ACC112 (cell line): ENCODE data around the gene CARD14.
"Not testable (repeated sequence)": the region's sequence is repeated elsewhere in the genome, so short reads cannot be mapped to it uniquely, and the experiment has no call there.

Source experiments
- H2AFZ ChIP-seq: fragments of 200-600 bp; sonication (generic); one replicate; pipeline ENCODE4 v1.6.0; 2017; ENCODE audit warnings: antibody characterized with exemption, low read length; ENCODE audit not compliant: unreplicated experiment
- H3K27ac ChIP-seq: fragments of 200-600 bp; sonication (generic); 2 replicates; pipeline ENCODE4 v1.5.1; 2014; ENCODE audit warnings: low read depth, mild to moderate bottlenecking, antibody characterized with exemption, low read length, moderate library complexity
- H3K27me3 ChIP-seq: fragments of 200-600 bp; sonication (generic); 2 replicates; pipeline ENCODE4 v1.6.1; 2014; ENCODE audit warnings: mild to moderate bottlenecking, antibody characterized with exemption, low read length, moderate library complexity, mixed read lengths; ENCODE audit not compliant: insufficient read depth
- H3K36me3 ChIP-seq: fragments of 200-600 bp; sonication (generic); 2 replicates; pipeline ENCODE4 v1.6.1; 2016; ENCODE audit warnings: mild to moderate bottlenecking, antibody characterized with exemption, low read length, moderate library complexity, mixed read lengths; ENCODE audit not compliant: insufficient read depth
- H3K4me1 ChIP-seq: fragments of 200-600 bp; sonication (generic); one replicate; pipeline ENCODE4 v1.6.1; 2016; ENCODE audit warnings: low read length, mixed read lengths; ENCODE audit not compliant: insufficient read depth, unreplicated experiment, control insufficient read depth
- H3K4me3 ChIP-seq: fragments of 200-600 bp; sonication (generic); 2 replicates; pipeline ENCODE4 v1.5.1; 2014; ENCODE audit warnings: mild to moderate bottlenecking, low read depth, low read length
- H3K79me2 ChIP-seq: fragments of 200-600 bp; sonication (generic); one replicate; pipeline ENCODE4 v1.6.0; 2016; ENCODE audit warnings: low read length; ENCODE audit not compliant: control insufficient read depth, unreplicated experiment, insufficient read depth

CARD14 gene

DNA sequence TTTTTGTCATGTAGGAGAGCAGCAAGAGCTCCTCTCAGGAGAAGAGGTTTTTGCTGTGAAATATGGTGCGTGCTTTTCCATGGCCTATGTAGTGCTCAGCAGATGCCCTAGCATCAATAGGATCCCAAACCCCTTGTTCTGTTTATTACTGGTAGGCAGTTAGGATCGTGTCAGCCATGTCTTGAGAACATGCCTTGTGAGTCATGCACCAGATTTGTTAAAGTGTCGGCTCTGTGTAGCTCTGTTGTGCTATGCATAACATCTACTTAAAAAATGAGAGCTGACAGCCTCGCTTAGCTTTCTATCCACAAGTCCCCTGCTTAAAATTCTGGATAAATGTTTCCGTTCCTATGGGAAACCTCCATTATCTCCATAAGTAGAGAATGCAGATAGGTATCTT, 18.5 kb upstream of the CARD14 start:
- H3K4me3 ChIP-seq: no peak overlapping the region
- H3K27ac ChIP-seq: no peak overlapping the region
- H3K36me3 ChIP-seq: no peaks in the 10 kb centered on the region
- no peaks in the 10 kb centered on the region for H3K27me3 ChIP-seq
- no peak overlapping the region for H2AFZ ChIP-seq
- H3K79me2 ChIP-seq: peaks cover 15% of the 10 kb centered on the region
- peaks cover 4% of the 10 kb centered on the region for H3K4me1 ChIP-seq

DNA sequence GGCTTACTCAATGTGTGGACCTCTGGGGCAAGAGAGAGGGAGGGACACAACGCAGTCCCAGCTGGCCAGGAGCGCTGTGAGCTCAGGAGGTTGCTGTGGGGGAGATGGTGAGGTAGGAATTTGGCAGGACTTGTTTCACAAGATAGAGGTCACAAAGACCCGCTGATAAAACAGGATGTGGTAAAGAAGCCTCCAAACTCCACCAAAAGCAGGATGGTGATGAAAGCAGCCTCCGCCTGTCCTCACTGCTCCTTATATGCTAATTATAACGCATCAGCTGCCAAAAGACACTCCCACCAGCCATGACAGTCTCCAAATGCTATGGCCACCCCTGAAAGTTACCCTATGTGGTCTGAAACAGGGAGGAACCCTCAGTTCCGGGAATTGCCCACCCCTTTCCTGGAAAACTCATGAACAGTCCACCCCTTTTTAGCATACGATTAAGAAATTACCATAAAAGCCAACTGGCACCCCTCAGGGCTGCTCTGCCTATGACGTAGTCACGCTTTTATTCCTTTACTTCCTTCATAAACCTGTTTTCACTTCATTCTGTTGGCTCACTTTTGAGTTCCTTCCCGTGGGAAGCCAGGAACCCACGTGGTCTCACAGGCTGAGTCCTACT, 17.6 kb upstream of the CARD14 start:
- no peaks in the 10 kb centered on the region for H3K27me3 ChIP-seq
- H3K79me2 ChIP-seq: peaks cover 10% of the 10 kb centered on the region
- H2AFZ ChIP-seq: no peak overlapping the region
- H3K36me3 ChIP-seq: no peaks in the 10 kb centered on the region
- H3K4me3 ChIP-seq: no peak overlapping the region
- H3K27ac ChIP-seq: no peak overlapping the region
- peaks cover 4% of the 10 kb centered on the region for H3K4me1 ChIP-seq

DNA sequence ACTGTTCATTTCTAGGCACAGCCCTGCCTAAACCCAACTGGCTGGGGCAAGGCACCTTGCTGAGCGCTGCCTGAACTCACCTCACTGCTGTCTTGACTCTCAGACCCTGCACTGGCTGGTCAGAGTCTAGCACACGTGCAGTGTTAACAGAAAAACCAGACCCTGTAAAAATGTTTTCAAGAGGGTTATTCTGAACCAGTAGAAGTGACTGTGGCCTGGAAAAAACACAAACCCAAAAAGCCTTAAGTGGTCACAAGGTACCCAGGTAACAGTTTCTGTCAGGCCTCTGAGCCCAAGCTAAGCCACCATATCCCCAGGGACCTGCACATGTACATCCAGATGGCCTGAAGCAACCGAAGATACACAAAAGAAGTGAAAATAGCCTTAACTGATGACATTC, 16.8 kb upstream of the CARD14 start:
- Histone ChIP-seq H3K79me2 (peaks cover 5% of the 10 kb centered on the region), H3K4me3 (no peak overlapping the region), H3K36me3 (no peaks in the 10 kb centered on the region), H3K27ac (no peak overlapping the region), H2AFZ (no peak overlapping the region), H3K4me1 (peaks cover 4% of the 10 kb centered on the region), H3K27me3 (no peaks in the 10 kb centered on the region)

DNA sequence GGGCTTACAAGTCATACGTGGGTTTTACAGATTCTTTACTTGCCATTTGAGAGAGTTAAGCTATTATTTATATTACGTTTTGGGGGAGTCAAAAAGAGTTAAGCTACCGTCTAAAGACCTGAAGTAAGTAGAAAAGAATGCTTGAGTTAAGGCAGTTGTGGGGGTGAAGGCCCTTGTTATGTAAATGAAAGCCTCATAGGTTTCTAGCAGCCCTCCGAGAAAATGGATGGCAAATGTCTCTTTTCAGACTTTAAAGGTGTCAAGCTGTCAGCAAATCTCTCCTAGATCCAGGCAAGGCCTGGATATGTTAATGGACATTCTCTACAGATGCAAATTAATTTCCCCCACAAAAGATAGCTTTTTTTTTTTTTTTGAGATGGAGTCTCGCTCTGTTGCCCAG, 15.7 kb upstream of the CARD14 start:
- Histone ChIP-seq H3K36me3 (no peaks in the 10 kb centered on the region), H3K79me2 (no peaks in the 10 kb centered on the region), H3K27me3 (no peaks in the 10 kb centered on the region), H3K4me3 (no peak overlapping the region), H3K27ac (no peak overlapping the region), H3K4me1 (peaks cover 4% of the 10 kb centered on the region), H2AFZ (no peak overlapping the region)

DNA sequence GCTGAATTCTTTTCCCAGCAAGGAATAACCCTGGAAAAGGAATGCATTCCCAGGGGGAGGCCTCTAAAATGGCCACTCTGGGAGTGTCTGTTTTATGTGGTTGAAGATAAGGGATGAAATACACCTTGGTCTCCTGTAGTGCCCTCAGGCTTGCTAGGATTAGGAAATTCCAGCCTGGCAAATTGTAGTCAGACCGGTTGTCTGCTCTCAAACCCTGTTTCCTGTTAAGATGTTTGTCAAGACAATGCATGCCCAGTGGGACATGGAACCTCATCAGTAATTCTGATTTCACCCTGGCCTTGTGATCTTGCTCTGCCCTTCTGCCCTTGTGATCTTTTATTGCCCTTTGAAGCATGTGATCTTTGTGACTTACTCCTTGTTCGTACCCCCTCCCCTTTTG, 14.2 kb upstream of the CARD14 start:
- not testable (repeated sequence) for H3K4me3 ChIP-seq, H3K27ac ChIP-seq, H3K4me1 ChIP-seq

DNA sequence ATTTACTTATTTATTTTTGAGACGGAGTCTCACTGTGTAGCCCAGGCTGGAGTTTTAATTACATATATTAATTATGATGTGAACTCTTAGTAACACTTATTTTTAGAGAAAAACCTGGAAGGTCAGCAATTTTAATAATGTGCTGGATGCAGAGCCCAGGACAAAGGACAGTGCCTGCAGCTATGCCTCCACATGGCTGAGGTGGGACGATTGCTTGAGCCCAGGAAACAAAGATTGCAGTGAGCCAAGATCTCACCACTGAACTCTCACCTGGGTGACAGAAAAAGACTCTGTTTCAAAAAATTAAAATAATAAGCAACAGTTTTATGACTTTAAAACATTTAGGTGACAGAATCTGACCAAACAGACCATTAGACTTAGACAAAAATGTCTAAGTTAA, 11.0 kb upstream of the CARD14 start:
- Histone ChIP-seq H3K27ac (no peak overlapping the region), H3K79me2 (no peaks in the 10 kb centered on the region), H3K36me3 (no peaks in the 10 kb centered on the region), H3K4me3 (no peak overlapping the region), H2AFZ (no peak overlapping the region), H3K4me1 (no peaks in the 10 kb centered on the region), H3K27me3 (no peaks in the 10 kb centered on the region)

More for the DNA sequence above, 14.2 kb upstream of the CARD14 start:
- not testable (repeated sequence) for H3K36me3 ChIP-seq, H3K27me3 ChIP-seq, H3K79me2 ChIP-seq, H2AFZ ChIP-seq

DNA sequence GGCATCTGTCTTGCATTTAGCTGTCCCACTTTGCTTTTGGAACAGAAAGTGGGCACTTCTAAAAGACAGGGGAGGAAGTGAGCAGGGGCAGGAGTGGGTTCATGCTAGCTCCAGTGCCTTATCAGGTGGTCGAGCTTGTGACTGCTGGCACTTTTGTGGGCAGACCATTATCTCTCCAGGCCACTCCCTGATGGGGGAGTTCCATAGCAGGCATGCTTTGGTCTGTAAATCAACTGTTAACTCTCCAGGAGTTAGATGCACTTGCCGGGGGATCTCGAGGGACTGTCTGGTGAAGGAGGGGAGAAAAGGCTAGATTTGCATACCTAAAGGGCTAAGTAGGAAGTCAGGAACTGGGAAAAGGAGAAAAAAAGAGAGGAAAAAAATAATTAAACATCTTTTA, 9.3 kb upstream of the CARD14 start:
- no peaks in the 10 kb centered on the region for H3K4me1 ChIP-seq
- H2AFZ ChIP-seq: no peak overlapping the region
- H3K27ac ChIP-seq: no peak overlapping the region
- no peaks in the 10 kb centered on the region for H3K79me2 ChIP-seq
- H3K36me3 ChIP-seq: no peaks in the 10 kb centered on the region
- H3K27me3 ChIP-seq: no peaks in the 10 kb centered on the region
- no peak overlapping the region for H3K4me3 ChIP-seq

DNA sequence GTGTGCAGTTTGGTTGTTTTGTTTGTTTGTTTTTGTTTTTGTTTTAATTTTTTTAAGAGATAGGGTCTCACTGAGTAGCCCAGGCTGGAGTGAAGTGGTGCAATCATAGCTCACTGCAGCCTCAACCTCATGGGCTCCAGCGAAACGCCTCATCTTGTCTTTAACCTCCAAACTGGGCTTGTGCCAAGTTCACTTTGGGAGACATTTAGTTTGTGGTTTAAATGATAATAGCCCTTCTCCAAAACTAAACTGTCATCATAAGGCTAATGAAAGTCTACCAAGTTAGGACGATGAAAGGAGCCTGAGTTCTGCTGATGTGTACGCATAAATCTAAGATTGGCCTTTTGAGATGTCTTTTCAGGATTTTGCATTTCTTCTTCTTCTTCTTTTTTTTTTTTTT, 6.5 kb upstream of the CARD14 start:
- Histone ChIP-seq H2AFZ (no peak overlapping the region), H3K79me2 (no peaks in the 10 kb centered on the region), H3K36me3 (no peaks in the 10 kb centered on the region), H3K4me1 (no peaks in the 10 kb centered on the region), H3K4me3 (no peak overlapping the region), H3K27ac (no peak overlapping the region), H3K27me3 (no peaks in the 10 kb centered on the region)

DNA sequence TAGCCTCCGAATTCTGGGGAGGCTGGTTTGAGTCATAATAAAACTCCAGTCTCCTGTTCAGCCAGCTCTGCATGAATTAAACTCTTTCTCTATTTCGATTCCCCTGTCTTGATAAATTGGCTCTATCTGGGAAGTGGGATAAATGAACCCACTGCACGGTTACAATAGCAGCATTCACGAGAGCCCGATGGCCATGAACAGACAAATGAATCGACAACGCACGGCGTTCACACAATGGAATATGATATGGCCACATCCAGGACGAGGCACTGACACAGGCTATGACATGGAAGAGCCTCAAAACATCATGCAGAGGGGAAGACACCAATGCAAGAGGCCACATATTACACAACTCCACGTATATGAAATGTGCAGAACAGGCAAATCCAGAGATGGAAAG, 5.6 kb upstream of the CARD14 start:
- Histone ChIP-seq H3K79me2 (no peaks in the 10 kb centered on the region), H3K4me1 (no peaks in the 10 kb centered on the region), H3K4me3 (no peak overlapping the region), H3K27me3 (no peaks in the 10 kb centered on the region), H2AFZ (no peak overlapping the region), H3K27ac (no peak overlapping the region), H3K36me3 (no peaks in the 10 kb centered on the region)

DNA sequence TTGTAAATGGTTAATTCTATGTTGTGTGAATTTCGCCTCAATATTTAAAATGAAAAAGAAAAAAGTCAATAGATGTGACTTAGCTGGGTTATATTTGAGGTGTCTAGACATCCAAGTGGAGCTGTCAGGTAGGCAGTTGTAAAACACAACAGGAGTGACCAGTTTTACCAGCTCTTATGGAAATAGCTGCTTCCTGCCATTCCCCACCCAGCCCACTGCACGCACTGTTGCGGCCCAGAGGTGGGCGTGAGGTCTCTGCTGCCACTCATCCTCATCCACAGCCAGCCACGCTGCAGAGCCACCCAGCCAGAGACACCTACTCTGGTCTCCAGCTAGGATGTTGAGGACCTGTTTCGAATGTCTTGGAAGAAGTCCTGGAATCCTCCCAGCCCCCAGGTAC, 3.4 kb upstream of the CARD14 start:
- no peaks in the 10 kb centered on the region for H3K36me3 ChIP-seq
- no peak overlapping the region for H2AFZ ChIP-seq
- H3K27ac ChIP-seq: no peak overlapping the region
- no peak overlapping the region for H3K4me3 ChIP-seq
- H3K4me1 ChIP-seq: no peaks in the 10 kb centered on the region
- peaks cover 7% of the 10 kb centered on the region; the same call in 1 of the 2 replicates for H3K27me3 ChIP-seq
- H3K79me2 ChIP-seq: no peaks in the 10 kb centered on the region

DNA sequence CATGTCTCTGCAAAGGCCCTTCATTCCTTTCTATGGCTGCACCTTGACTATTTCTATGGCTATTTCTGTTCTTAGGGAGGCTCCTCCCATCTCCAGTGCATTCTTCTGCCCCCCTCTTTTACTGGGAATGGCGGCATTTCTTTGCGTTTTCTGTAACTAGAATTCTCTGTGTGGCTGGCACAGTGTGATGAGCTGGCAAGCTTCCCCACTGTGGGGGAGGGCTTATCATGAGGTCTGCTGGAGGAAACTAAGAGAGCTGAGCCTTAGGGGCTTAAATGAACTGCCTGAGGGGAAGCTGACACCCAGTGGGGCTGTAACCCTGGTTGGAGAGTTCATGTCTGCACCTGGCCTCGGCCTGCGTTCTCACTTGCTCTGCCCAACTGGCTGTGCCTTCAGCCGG, 1.5 kb upstream of the CARD14 start:
- no peaks in the 10 kb centered on the region for H3K79me2 ChIP-seq
- H3K36me3 ChIP-seq: no peaks in the 10 kb centered on the region
- H3K27me3 ChIP-seq: peaks cover 7% of the 10 kb centered on the region; the same call in 1 of the 2 replicates
- no peak overlapping the region for H3K4me3 ChIP-seq
- H3K27ac ChIP-seq: no peak overlapping the region
- H3K4me1 ChIP-seq: no peaks in the 10 kb centered on the region
- no peak overlapping the region for H2AFZ ChIP-seq
